ENCODE results near the gene RAB40A. TPM values are rescaled to one million over a fixed set of nuclear protein-coding genes. Genes with fewer than 3 reads are reported as not detected.

The RAB40A gene
- total and polyA plus RNA-seq, 4 donors: 0.03 to 0.33 (median 0.07) TPM

DNA sequence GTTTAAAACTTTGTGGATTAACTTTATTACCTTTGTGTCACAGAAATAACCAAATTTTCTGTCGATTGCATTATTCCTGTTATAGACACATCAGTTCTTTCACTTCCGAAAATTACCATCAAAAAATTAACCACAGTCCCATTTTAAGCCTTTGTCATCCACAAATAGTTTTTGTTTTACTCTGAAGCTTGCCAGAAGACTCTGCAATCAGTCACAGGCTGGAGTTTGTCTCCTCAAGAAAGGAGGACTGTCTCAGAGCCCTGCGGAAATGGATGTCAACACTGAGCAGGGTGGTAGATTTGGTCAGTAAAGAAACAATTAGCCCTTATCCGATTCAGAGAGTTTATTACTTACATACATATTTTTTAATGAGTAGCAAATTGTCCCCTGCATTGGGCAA, 45.9 kb upstream of the RAB40A start:
- TF ChIP-seq, protein P1, sequence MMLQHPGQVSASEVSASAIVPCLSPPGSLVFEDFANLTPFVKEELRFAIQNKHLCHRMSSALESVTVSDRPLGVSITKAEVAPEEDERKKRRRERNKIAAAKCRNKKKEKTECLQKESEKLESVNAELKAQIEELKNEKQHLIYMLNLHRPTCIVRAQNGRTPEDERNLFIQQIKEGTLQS (IDR thresholded peaks at IDR 0.05): no peak
- TF ChIP-seq, protein P2, sequence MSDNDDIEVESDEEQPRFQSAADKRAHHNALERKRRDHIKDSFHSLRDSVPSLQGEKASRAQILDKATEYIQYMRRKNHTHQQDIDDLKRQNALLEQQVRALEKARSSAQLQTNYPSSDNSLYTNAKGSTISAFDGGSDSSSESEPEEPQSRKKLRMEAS (IDR thresholded peaks at IDR 0.05): no peak
- no peak for TF ChIP-seq HNF4A (conservative IDR thresholded peaks at IDR 0.05)
- no peaks in the 10 kb centered on the region for H3K4me1 ChIP-seq (ENCODE audit: control insufficient read depth in 4 of 4, insufficient read depth in 4 of 4, low read length in 3 of 4)
- DNase-seq (ENCODE audit: low spot score): no peak
- H3K36me3 ChIP-seq (ENCODE audit: control insufficient read depth in 4 of 4, insufficient read depth in 3 of 4, low read depth in 1 of 4, low read length in 3 of 4): no peaks in the 10 kb centered on the region
- H3K27ac ChIP-seq (ENCODE audit: low read depth in 1 of 2, low read length in 2 of 2): no peak overlapping the region
- H3K9me3 ChIP-seq (ENCODE audit: control insufficient read depth in 4 of 4, low read length in 3 of 4): no peaks in the 10 kb centered on the region
- WGBS: 74% methylated on average over 4 of the region's 4 CpGs
- H3K27me3 ChIP-seq (ENCODE audit: control insufficient read depth in 4 of 4, insufficient read depth in 4 of 4, low read length in 3 of 4): no peaks in the 10 kb centered on the region
- no peak overlapping the region for H3K9ac ChIP-seq (ENCODE audit: low read depth in 1 of 2, low read length in 2 of 2)
- no peak overlapping the region for H3K4me3 ChIP-seq (ENCODE audit: low read depth in 1 of 3, low read length in 3 of 3)

DNA sequence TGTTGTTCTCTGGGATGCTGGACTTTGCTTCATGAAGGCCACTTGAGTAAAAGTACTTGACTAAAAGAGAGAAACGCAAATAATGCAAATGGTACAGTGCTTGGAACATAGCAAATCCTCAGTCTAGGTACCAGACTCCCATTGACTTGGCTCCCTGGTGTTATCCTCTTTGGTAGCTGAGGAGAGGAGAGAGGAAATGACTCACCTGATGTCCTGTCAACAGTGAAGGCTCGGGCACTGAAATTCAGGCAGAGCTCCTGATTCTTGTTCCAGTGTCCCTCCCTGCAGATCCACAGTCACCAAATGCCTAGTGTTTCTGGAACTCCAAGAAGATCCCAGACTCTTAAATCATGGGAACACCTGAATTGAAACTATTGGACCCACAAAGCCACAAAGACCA, 43.5 kb upstream of the RAB40A start:
- H3K36me3 ChIP-seq (ENCODE audit: control insufficient read depth in 4 of 4, insufficient read depth in 3 of 4, low read depth in 1 of 4, low read length in 3 of 4): no peaks in the 10 kb centered on the region
- H3K4me1 ChIP-seq (ENCODE audit: control insufficient read depth in 4 of 4, insufficient read depth in 4 of 4, low read length in 3 of 4): no peaks in the 10 kb centered on the region
- no peak for DNase-seq (ENCODE audit: low spot score)
- no peak overlapping the region for H3K4me3 ChIP-seq (ENCODE audit: low read depth in 1 of 3, low read length in 3 of 3)
- no peak overlapping the region for H3K27ac ChIP-seq (ENCODE audit: low read depth in 1 of 2, low read length in 2 of 2)
- no peak for TF ChIP-seq NR2F2 (IDR thresholded peaks at IDR 0.05)
- no peak for TF ChIP-seq TAF1 (conservative IDR thresholded peaks at IDR 0.05)
- TF ChIP-seq HNF4G (IDR thresholded peaks at IDR 0.05): no peak
- TF ChIP-seq, protein P3, sequence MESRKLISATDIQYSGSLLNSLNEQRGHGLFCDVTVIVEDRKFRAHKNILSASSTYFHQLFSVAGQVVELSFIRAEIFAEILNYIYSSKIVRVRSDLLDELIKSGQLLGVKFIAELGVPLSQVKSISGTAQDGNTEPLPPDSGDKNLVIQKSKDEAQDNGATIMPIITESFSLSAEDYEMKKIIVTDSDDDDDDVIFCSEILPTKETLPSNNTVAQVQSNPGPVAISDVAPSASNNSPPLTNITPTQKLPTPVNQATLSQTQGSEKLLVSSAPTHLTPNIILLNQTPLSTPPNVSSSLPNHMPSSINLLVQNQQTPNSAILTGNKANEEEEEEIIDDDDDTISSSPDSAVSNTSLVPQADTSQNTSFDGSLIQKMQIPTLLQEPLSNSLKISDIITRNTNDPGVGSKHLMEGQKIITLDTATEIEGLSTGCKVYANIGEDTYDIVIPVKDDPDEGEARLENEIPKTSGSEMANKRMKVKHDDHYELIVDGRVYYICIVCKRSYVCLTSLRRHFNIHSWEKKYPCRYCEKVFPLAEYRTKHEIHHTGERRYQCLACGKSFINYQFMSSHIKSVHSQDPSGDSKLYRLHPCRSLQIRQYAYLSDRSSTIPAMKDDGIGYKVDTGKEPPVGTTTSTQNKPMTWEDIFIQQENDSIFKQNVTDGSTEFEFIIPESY (IDR thresholded peaks at IDR 0.05): no peak
- TF ChIP-seq JUND (IDR thresholded peaks at IDR 0.05): no peak
- no peak for TF ChIP-seq HNF4A (conservative IDR thresholded peaks at IDR 0.05)
- H3K9me3 ChIP-seq (ENCODE audit: control insufficient read depth in 4 of 4, low read length in 3 of 4): no peaks in the 10 kb centered on the region
- H3K9ac ChIP-seq (ENCODE audit: low read depth in 1 of 2, low read length in 2 of 2): no peak overlapping the region
- 90% methylated on average over 2 of the region's 2 CpGs for WGBS
- no peaks in the 10 kb centered on the region for H3K27me3 ChIP-seq (ENCODE audit: control insufficient read depth in 4 of 4, insufficient read depth in 4 of 4, low read length in 3 of 4)

DNA sequence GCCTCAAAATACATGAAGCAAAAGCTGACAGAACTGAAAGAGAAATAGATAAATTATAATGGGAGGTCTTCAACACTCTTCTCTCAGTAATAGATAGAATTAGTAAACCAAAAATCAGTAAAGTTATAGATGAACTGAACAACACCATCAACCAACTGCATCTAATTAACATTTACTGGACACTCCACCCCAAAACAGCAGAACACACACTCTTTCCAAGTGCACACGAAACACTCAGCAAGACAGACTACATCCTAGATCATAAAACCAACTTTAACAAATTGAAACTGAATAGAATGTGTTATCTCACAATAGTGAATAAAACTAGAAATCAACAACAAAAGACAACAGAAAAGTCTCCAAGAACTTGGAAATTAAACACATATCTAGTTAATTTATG, 41.0 kb upstream of the RAB40A start:
- H3K27ac ChIP-seq (ENCODE audit: low read depth in 1 of 2, low read length in 2 of 2): no peak overlapping the region
- H3K27me3 ChIP-seq (ENCODE audit: control insufficient read depth in 4 of 4, insufficient read depth in 4 of 4, low read length in 3 of 4): no peaks in the 10 kb centered on the region
- 77% methylated on average over 1 of the region's 1 CpG for WGBS
- H3K4me3 ChIP-seq (ENCODE audit: low read depth in 1 of 3, low read length in 3 of 3): no peak overlapping the region
- TF ChIP-seq FOXA2 (IDR thresholded peaks at IDR 0.05) (no peak), HNF4A (conservative IDR thresholded peaks at IDR 0.05) (no peak), GABPA (IDR thresholded peaks at IDR 0.05 in 1 of 2, conservative IDR thresholded peaks at IDR 0.05 in 1 of 2) (no peak), RXRA (IDR thresholded peaks at IDR 0.05) (no peak), TAF1 (conservative IDR thresholded peaks at IDR 0.05) (no peak), HNF4G (IDR thresholded peaks at IDR 0.05) (no peak), NR2F2 (IDR thresholded peaks at IDR 0.05) (no peak), SP1 (IDR thresholded peaks at IDR 0.05) (no peak), EGR1 (IDR thresholded peaks at IDR 0.05; ENCODE audit: low read depth in 2 of 2) (no peak)
- TF ChIP-seq, protein P4, sequence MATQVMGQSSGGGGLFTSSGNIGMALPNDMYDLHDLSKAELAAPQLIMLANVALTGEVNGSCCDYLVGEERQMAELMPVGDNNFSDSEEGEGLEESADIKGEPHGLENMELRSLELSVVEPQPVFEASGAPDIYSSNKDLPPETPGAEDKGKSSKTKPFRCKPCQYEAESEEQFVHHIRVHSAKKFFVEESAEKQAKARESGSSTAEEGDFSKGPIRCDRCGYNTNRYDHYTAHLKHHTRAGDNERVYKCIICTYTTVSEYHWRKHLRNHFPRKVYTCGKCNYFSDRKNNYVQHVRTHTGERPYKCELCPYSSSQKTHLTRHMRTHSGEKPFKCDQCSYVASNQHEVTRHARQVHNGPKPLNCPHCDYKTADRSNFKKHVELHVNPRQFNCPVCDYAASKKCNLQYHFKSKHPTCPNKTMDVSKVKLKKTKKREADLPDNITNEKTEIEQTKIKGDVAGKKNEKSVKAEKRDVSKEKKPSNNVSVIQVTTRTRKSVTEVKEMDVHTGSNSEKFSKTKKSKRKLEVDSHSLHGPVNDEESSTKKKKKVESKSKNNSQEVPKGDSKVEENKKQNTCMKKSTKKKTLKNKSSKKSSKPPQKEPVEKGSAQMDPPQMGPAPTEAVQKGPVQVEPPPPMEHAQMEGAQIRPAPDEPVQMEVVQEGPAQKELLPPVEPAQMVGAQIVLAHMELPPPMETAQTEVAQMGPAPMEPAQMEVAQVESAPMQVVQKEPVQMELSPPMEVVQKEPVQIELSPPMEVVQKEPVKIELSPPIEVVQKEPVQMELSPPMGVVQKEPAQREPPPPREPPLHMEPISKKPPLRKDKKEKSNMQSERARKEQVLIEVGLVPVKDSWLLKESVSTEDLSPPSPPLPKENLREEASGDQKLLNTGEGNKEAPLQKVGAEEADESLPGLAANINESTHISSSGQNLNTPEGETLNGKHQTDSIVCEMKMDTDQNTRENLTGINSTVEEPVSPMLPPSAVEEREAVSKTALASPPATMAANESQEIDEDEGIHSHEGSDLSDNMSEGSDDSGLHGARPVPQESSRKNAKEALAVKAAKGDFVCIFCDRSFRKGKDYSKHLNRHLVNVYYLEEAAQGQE (IDR thresholded peaks at IDR 0.05): no peak
- TF ChIP-seq, protein P5, sequence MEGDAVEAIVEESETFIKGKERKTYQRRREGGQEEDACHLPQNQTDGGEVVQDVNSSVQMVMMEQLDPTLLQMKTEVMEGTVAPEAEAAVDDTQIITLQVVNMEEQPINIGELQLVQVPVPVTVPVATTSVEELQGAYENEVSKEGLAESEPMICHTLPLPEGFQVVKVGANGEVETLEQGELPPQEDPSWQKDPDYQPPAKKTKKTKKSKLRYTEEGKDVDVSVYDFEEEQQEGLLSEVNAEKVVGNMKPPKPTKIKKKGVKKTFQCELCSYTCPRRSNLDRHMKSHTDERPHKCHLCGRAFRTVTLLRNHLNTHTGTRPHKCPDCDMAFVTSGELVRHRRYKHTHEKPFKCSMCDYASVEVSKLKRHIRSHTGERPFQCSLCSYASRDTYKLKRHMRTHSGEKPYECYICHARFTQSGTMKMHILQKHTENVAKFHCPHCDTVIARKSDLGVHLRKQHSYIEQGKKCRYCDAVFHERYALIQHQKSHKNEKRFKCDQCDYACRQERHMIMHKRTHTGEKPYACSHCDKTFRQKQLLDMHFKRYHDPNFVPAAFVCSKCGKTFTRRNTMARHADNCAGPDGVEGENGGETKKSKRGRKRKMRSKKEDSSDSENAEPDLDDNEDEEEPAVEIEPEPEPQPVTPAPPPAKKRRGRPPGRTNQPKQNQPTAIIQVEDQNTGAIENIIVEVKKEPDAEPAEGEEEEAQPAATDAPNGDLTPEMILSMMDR (IDR thresholded peaks at IDR 0.05; ENCODE audit: low read depth, low read length, missing input control): no peak
- TF ChIP-seq, protein P1 (IDR thresholded peaks at IDR 0.05): no peak
- TF ChIP-seq, protein P3 (IDR thresholded peaks at IDR 0.05): no peak
- no peak for DNase-seq (ENCODE audit: low spot score)
- no peaks in the 10 kb centered on the region for H3K4me1 ChIP-seq (ENCODE audit: control insufficient read depth in 4 of 4, insufficient read depth in 4 of 4, low read length in 3 of 4)
- no peaks in the 10 kb centered on the region for H3K9me3 ChIP-seq (ENCODE audit: control insufficient read depth in 4 of 4, low read length in 3 of 4)
- H3K36me3 ChIP-seq (ENCODE audit: control insufficient read depth in 4 of 4, insufficient read depth in 3 of 4, low read depth in 1 of 4, low read length in 3 of 4): no peaks in the 10 kb centered on the region
- no peak overlapping the region for H3K9ac ChIP-seq (ENCODE audit: low read depth in 1 of 2, low read length in 2 of 2)

Measured in liver (tissue), 9 donors.